SJCRH30 (cell line): ENCODE data around the gene SCN1A. TPM values are rescaled to one million over a fixed set of nuclear protein-coding genes. Genes with fewer than 3 reads are reported as not detected.
"Not testable (repeated sequence)": the region's sequence is repeated elsewhere in the genome, so short reads cannot be mapped to it uniquely, and the experiment has no call there.

Experiments used
- DNase-seq, 2 experiments: peaks; one replicate each; pipeline ENCODE4 v3.0.0-alpha.2; 2015 to 2020
- H3K27ac ChIP-seq: fragments of 250-450 bp; sonication (Bioruptor Pico); 2 replicates; pipeline ENCODE4 v1.5.1; 2020; ENCODE audit warnings: mild to moderate bottlenecking, moderate library complexity
- H3K27me3 ChIP-seq: fragments of 250-450 bp; sonication (Bioruptor Pico); 2 replicates; pipeline ENCODE4 v1.5.1; 2020; ENCODE audit warnings: mild to moderate bottlenecking, moderate library complexity
- H3K36me3 ChIP-seq: fragments of 250-450 bp; sonication (Bioruptor Pico); 2 replicates; pipeline ENCODE4 v1.5.1; 2020; ENCODE audit warnings: mild to moderate bottlenecking, moderate library complexity
- H3K4me1 ChIP-seq: fragments of 250-450 bp; sonication (Bioruptor Pico); 2 replicates; pipeline ENCODE4 v1.5.1; 2020; ENCODE audit warnings: mild to moderate bottlenecking, moderate library complexity
- H3K4me3 ChIP-seq: fragments of 250-450 bp; sonication (Bioruptor Pico); 2 replicates; pipeline ENCODE4 v1.5.1; 2020; ENCODE audit warnings: mild to moderate bottlenecking, moderate library complexity
- H3K9me3 ChIP-seq: fragments of 250-450 bp; sonication (Bioruptor Pico); replicated peaks from 2 replicates; pipeline ENCODE4 v1.5.1; 2020; ENCODE audit warnings: mild to moderate bottlenecking, moderate library complexity
- total RNA-seq: library from RNA; depleted of rRNA; stranded (reverse); fragments of >200 nt; shearing (Covaris generic); gene quantifications from 2 replicates; pipeline ENCODE4 v1.2.3, GENCODE V29; 2014

SCN1A gene
- total RNA-seq, 1 experiment from 2014 or later, result not detected

GRCh38 chr2:166144071-166144470 lies 16.3 kb upstream of the SCN1A start:
- H3K27me3 ChIP-seq, result no peaks in the 10 kb centered on the region
- DNase-seq, result no peak
- no peak overlapping the region for H3K27ac ChIP-seq
- no peak overlapping the region for H3K4me3 ChIP-seq
- no peaks in the 10 kb centered on the region for H3K9me3 ChIP-seq
- H3K4me1 ChIP-seq, result no peaks in the 10 kb centered on the region
- H3K36me3 ChIP-seq, result no peaks in the 10 kb centered on the region

- Histone ChIP-seq H3K27ac (no peak overlapping the region), H3K4me1 (no peaks in the 10 kb centered on the region), H3K27me3 (no peaks in the 10 kb centered on the region), H3K36me3 (no peaks in the 10 kb centered on the region), H3K9me3 (no peaks in the 10 kb centered on the region), H3K4me3 (no peak overlapping the region)
- no peak for DNase-seq
Measured at GRCh38 chr2:166140932-166141331, 13.1 kb upstream of the SCN1A start.

GRCh38 chr2:166140475-166140874 lies 12.7 kb upstream of the SCN1A start:
- DNase-seq, result no peak
- no peaks in the 10 kb centered on the region for H3K9me3 ChIP-seq
- no peak overlapping the region for H3K4me3 ChIP-seq
- H3K4me1 ChIP-seq, result no peaks in the 10 kb centered on the region
- no peaks in the 10 kb centered on the region for H3K27me3 ChIP-seq
- H3K27ac ChIP-seq, result no peak overlapping the region
- no peaks in the 10 kb centered on the region for H3K36me3 ChIP-seq

GRCh38 chr2:166139479-166139878 lies 11.7 kb upstream of the SCN1A start:
- not testable (repeated sequence) for DNase-seq, H3K9me3 ChIP-seq, H3K4me3 ChIP-seq, H3K36me3 ChIP-seq, H3K4me1 ChIP-seq, H3K27me3 ChIP-seq, H3K27ac ChIP-seq

- H3K27ac ChIP-seq, result no peak overlapping the region
- no peaks in the 10 kb centered on the region for H3K4me1 ChIP-seq
- no peaks in the 10 kb centered on the region for H3K36me3 ChIP-seq
- no peaks in the 10 kb centered on the region for H3K27me3 ChIP-seq
- no peaks in the 10 kb centered on the region for H3K9me3 ChIP-seq
- no peak for DNase-seq
- H3K4me3 ChIP-seq, result no peak overlapping the region
Measured at GRCh38 chr2:166138667-166139066, 10.8 kb upstream of the SCN1A start.

GRCh38 chr2:166138144-166138543 lies 10.3 kb upstream of the SCN1A start:
- H3K9me3 ChIP-seq, result no peaks in the 10 kb centered on the region
- no peaks in the 10 kb centered on the region for H3K36me3 ChIP-seq
- DNase-seq, result no peak
- H3K27ac ChIP-seq, result no peak overlapping the region
- no peaks in the 10 kb centered on the region for H3K27me3 ChIP-seq
- H3K4me3 ChIP-seq, result no peak overlapping the region
- H3K4me1 ChIP-seq, result no peaks in the 10 kb centered on the region

GRCh38 chr2:166137331-166137730 lies 9.5 kb upstream of the SCN1A start:
- Histone ChIP-seq H3K9me3 (no peaks in the 10 kb centered on the region), H3K4me1 (no peaks in the 10 kb centered on the region), H3K27me3 (no peaks in the 10 kb centered on the region), H3K4me3 (no peak overlapping the region), H3K27ac (no peak overlapping the region), H3K36me3 (no peaks in the 10 kb centered on the region)
- no peak for DNase-seq

GRCh38 chr2:166135849-166136258 lies 8.0 kb upstream of the SCN1A start:
- DNase-seq, result no peak
- Histone ChIP-seq H3K4me3 (no peak overlapping the region), H3K9me3 (no peaks in the 10 kb centered on the region), H3K4me1 (no peaks in the 10 kb centered on the region), H3K27me3 (no peaks in the 10 kb centered on the region), H3K27ac (no peak overlapping the region), H3K36me3 (no peaks in the 10 kb centered on the region)

GRCh38 chr2:166135152-166135848 lies 7.5 kb upstream of the SCN1A start:
- no peaks in the 10 kb centered on the region for H3K9me3 ChIP-seq
- no peak for DNase-seq
- H3K4me3 ChIP-seq, result no peak overlapping the region
- no peak overlapping the region for H3K27ac ChIP-seq
- H3K36me3 ChIP-seq, result no peaks in the 10 kb centered on the region
- no peaks in the 10 kb centered on the region for H3K4me1 ChIP-seq
- H3K27me3 ChIP-seq, result 0 out of 2 replicates have a peak, but pooled peaks cover 4% of the 10 kb centered on the region

- Histone ChIP-seq H3K36me3 (no peaks in the 10 kb centered on the region), H3K27me3 (0 out of 2 replicates have a peak, but pooled peaks cover 4% of the 10 kb centered on the region), H3K4me3 (no peak overlapping the region), H3K9me3 (no peaks in the 10 kb centered on the region), H3K4me1 (no peaks in the 10 kb centered on the region), H3K27ac (no peak overlapping the region)
- DNase-seq, result no peak
Measured at GRCh38 chr2:166134252-166135151, 6.7 kb upstream of the SCN1A start.

- 0 out of 2 replicates have a peak, but pooled peaks cover 4% of the 10 kb centered on the region for H3K27me3 ChIP-seq
- H3K27ac ChIP-seq, result no peak overlapping the region
- H3K9me3 ChIP-seq, result no peaks in the 10 kb centered on the region
- no peaks in the 10 kb centered on the region for H3K36me3 ChIP-seq
- H3K4me1 ChIP-seq, result no peaks in the 10 kb centered on the region
- no peak for DNase-seq
- H3K4me3 ChIP-seq, result no peak overlapping the region
Measured at GRCh38 chr2:166133653-166134052, 5.8 kb upstream of the SCN1A start.

- no peak overlapping the region for H3K4me3 ChIP-seq
- 0 out of 2 replicates have a peak, but pooled peaks cover 4% of the 10 kb centered on the region for H3K27me3 ChIP-seq
- no peak overlapping the region for H3K27ac ChIP-seq
- H3K4me1 ChIP-seq, result no peaks in the 10 kb centered on the region
- no peaks in the 10 kb centered on the region for H3K9me3 ChIP-seq
- DNase-seq, result no peak
- no peaks in the 10 kb centered on the region for H3K36me3 ChIP-seq
Measured at GRCh38 chr2:166128156-166128505, 311 bp upstream of the SCN1A start.

GRCh38 chr2:166126007-166126639 lies 1.7 kb downstream of the SCN1A start:
- no peak overlapping the region for H3K27ac ChIP-seq
- no peak for DNase-seq
- H3K9me3 ChIP-seq, result no peaks in the 10 kb centered on the region
- H3K4me1 ChIP-seq, result no peaks in the 10 kb centered on the region
- 0 out of 2 replicates have a peak, but pooled peaks cover 4% of the 10 kb centered on the region for H3K27me3 ChIP-seq
- H3K4me3 ChIP-seq, result no peak overlapping the region
- no peaks in the 10 kb centered on the region for H3K36me3 ChIP-seq

- no peaks in the 10 kb centered on the region for H3K36me3 ChIP-seq
- H3K9me3 ChIP-seq, result no peaks in the 10 kb centered on the region
- DNase-seq, result no peak
- no peak overlapping the region for H3K27ac ChIP-seq
- no peak overlapping the region for H3K4me3 ChIP-seq
- H3K4me1 ChIP-seq, result no peaks in the 10 kb centered on the region
- 0 out of 2 replicates have a peak, but pooled peaks cover 2% of the 10 kb centered on the region for H3K27me3 ChIP-seq
Measured at GRCh38 chr2:166125557-166125956, 2.3 kb downstream of the SCN1A start.

- Histone ChIP-seq H3K36me3 (no peaks in the 10 kb centered on the region), H3K9me3 (no peaks in the 10 kb centered on the region), H3K4me1 (no peaks in the 10 kb centered on the region), H3K27ac (no peak overlapping the region), H3K4me3 (no peak overlapping the region), H3K27me3 (no peaks in the 10 kb centered on the region)
- DNase-seq, result no peak
Measured at GRCh38 chr2:166118180-166118579, 9.6 kb downstream of the SCN1A start.
